SH-SY5Y (cell line): Measurements from ENCODE around the gene RGS14.

Source experiments
- GATA2 ChIP-seq: IDR thresholded peaks from 2 replicates; pipeline ENCODE4 v1.6.1; 2011; ENCODE audit warnings: mild to moderate bottlenecking, low read depth, low read length
- GATA3 ChIP-seq: IDR thresholded peaks from 2 replicates; pipeline ENCODE4 v1.6.1; 2011; ENCODE audit warnings: low read depth, mild to moderate bottlenecking, low read length, moderate library complexity

GRCh38 chr5:177367323-177367848, 9.7 kb downstream of the RGS14 start:
- TF ChIP-seq GATA2 (no peak), GATA3 (no peak)
